Measurements from ENCODE around the gene SNX27.

- TF ChIP-seq CTCF (IDR thresholded peaks at IDR 0.05): no peak
- no peak for TF ChIP-seq POLR2A (IDR thresholded peaks at IDR 0.05)
Measured at GRCh38 chr1:151641229-151641628, 29.4 kb downstream of the SNX27 start.

Measured in testis (tissue), 2 donors.